Stimulated activated CD8-positive, alpha-beta memory T cell treated with anti-CD3 and anti-CD28 coated beads, Interleukin-2, amount 100 ng/mL, for 1 hour (primary cell): ENCODE results near the gene CCDC30.
"Not testable (repeated sequence)": the region's sequence is repeated elsewhere in the genome, so short reads cannot be mapped to it uniquely, and the experiment has no call there.

Experiments used
- DNase-seq, 2 donors: peaks; one replicate each; pipeline ENCODE4 v3.0.0-alpha.2; 2020; ENCODE audit warnings: low read depth in 2 of 2

Gene CCDC30

DNA sequence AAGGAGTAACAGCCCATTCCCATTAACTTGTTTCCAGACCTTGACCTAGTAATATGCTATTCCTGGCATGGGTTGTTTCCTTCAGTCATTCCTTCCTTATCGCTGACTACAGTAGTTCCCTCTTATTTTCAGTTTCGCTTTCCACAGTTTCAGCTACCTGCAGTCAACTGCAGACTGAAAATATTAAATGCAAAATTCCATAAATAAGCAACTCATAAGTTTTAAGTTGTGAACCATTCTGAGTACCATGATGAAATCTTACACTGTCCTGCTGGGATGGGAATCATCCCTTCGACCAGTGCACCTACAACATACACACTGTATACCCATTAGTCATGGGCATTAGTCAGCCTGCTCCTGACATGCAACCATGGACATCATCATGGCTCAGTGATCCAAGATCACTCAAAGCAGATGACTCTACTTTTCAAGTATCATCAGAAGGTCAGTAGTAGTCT, 66.7 kb downstream of the CCDC30 start:
- no peak for DNase-seq

DNA sequence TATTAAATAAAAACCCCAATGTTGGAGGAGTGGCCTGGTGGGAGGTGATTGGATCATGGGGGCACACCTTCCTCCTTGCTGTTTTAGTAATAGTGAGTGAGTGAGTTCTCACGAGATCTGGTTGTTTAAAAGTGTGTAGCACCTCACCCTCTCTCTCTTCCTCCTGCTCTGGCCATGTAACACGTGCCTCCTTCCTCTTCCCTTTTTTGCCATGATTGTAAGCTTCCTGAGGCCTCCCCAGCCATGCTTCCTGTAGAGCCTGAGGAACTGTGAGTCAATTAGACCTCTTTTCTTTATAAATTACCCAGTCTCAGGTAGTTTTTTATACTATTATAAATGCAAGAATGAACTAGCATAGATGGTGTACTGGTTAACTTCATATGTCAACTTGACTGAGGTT, 68.0 kb downstream of the CCDC30 start:
- DNase-seq, result no peak

DNA sequence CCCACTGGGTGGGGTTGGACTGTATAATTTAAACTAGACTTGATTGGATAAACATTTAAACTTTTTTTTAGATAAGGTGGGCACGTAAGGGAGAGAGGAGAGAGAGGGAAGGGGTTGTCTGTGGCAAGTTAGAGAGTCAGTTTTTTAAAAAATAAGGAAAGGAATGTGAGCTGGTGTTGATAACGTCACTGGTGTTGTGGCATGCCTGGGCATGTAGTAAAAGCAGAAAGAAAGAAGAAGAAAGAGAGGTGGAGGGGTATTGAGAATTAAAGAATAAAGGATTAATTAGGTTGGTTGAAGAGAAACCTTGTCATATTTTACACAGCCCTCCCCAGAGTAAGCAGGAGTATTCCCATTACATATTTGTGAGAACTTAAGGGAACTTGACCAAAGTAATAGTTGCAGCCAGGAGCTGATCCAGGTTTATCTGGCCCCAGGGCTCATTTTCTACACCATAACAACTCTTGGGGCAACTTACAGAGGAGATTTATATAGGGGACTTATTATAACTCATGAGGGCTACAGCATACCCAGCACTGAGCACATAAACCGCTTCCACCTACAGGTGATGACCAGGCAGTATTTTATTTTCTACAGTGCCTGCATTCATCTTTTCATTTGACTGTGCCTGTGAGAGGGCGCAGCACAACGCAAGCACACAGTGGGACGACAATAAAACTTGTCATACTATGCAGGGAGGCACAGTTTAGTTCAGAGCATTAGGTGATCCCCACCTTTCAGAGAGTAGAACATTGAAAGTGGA, 70.2 kb downstream of the CCDC30 start:
- no peak for DNase-seq

DNA sequence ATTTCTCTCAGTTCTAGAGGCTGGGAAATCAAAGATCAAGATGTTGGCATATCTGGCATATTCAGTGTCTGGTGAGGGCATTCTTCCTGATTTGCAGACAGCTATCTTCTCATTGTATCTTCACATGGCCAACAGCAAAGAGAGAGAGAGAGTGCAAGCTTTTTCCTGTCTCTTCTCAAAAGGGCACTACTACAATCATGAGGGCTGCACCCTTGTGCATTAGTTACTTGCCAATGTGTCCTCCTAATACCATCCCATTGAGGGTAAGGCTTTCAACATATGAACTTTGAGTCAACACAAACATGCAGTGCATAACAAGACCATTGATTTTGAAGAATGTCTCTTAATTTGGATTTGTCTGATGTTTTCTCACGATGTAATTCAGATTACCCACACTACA, 78.0 kb downstream of the CCDC30 start:
- DNase-seq, result no peak

DNA sequence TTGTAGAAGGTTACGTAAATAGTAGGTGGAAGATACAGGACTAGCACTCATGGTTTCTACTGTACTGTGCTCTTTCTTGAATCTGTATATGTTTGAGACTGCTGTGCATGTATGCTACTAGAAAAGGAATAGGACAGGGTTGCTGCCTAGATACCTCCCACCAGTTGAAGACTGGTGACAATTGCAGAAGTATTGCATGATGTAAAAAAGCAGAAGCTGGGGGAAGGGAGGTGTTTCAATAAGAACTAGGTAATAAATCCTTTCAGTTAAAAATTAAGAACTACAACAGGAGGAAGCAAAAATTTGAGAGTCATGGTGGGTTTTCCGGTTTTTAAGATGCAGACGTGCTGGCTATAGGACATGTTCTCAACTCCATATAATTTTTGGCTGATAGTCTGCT, 88.1 kb downstream of the CCDC30 start:
- DNase-seq, result no peak

DNA sequence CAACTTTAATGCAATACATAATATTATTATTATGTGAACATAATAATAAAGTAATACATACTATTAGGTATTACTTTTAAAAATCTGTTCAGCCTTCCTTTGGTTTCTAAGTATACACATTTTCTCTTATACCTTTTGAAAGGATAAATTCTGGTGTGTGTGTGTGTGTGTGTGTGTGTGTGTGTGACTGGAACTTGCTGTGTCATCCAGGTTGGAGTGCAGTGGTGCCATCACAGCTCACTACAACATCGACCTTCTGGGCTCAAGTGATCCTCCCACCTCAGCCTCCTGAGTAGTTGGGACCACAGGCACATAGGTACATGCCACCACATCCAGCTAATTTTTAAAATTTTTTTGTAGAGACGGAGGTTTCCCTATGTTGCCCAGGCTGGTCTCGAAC, 88.5 kb downstream of the CCDC30 start:
- no peak for DNase-seq

DNA sequence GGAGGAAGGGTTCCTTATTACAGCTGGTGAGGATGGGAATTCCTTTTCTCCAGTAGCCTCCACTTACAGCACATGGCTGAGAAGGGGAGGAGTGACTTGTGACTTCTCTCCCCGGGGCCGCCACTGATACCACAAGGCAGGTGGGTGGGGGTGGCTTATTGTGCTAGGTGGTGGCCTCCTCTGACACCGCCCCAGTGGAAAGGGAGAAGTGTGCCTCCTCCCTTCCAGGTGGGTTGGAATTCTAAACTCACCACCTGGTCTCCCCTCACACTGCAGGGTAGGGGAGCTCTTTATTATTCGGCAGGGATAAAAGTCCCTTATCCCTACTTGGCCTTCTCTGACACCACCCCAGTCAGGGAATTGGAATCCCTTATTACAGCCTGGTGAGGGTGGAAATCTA, 89.5 kb downstream of the CCDC30 start:
- DNase-seq, result no peak

DNA sequence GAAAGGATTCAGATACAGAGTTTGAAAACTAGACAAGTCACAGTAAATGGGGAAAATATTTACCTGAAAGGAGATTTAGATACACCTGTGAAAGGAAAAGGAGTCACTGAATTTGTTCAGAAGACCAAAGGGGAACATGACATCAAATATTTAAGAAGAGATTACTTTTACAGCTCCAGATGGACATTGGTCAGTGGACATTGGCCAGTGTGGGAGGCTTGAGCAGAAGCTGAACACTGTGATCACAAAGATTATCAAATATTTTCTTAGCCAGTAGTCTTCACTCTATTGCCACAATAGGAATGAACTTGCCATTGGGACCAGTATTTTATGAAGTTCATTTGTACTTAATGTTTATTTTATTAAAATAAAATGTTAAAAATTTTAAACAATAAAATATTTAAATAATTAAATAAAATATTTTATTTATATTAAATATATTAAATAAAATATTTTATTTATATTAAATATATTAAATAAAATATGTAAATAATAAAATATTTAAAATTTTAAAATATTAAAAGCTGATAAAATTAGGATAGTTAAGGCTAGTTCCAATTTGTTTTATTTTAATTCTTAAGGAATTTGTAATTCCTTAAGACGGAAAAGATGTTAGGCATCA, 94.3 kb downstream of the CCDC30 start:
- DNase-seq, result no peak

DNA sequence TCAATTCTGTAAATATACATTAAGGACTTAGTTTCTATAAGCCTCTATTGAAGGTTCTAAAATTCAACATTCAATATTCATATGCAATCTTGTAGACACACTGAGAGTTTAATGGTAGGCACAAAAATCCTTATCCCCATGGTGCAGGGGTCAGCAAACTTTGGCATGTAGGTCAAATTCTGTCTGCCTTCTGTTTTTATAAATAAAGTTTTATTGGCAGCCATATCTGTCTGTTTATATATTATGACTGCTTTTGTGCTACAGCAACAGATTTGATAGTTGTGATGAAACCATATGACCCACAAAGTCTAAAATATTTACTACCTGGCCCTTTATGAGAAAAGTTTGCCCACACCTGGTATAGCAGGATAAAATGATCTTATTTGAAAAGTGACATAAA, 104.0 kb downstream of the CCDC30 start:
- no peak for DNase-seq

DNA sequence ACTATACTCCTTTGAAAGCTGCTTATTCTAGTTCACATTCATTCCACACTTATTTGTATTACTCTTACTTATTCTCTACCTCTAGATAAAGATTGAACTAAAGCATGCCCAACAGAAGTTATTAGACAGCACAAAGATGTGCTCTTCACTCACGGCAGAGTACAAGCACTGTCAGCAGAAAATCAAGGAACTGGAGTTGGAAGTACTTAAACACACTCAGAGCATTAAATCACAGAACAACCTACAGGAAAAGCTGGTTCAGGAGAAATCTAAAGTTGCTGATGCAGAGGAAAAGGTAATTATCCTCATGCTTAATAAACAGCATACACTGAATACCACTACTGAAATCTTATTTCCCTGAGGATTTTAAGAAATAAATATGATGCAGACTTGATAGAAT, 113.8 kb downstream of the CCDC30 start:
- no peak for DNase-seq

DNA sequence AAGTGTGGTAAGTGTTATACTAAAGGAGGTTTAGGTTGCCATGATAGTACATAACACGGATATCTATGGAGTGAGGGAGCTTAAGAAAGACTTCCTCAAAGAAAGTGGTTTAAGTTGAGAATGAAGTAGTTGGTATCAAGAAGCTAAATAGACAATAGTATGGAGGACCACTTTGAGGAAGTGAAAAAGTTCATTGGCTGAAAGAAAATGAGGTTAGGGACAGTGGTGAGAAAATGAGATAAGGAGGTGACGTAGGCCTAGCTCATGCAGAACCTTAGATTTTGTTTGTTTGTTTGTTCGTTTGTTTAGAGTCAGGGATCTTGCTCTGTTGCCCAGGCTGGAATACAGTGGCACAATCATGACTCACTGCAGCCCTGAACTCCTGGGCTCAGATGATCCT, 122.9 kb downstream of the CCDC30 start:
- DNase-seq, result no peak

DNA sequence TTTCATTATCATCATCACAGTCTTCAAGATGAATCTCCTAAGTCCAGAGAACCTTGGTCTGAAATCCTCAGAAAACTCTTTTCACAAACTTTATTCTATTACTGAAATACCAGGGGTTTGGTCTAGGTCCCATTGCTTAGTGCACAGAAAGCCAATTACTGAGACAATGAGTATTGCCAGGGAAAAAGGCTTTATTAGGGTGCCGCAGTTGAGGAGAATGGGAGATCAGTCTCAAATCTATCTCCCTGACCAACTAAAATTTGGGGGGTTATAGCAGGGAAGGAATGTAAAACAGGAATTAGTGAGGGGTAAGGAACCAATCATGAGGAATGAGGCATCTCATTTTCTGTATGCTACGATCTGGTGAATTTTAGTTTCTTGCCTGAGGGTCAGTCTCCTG, 124.7 kb downstream of the CCDC30 start:
- no peak for DNase-seq

DNA sequence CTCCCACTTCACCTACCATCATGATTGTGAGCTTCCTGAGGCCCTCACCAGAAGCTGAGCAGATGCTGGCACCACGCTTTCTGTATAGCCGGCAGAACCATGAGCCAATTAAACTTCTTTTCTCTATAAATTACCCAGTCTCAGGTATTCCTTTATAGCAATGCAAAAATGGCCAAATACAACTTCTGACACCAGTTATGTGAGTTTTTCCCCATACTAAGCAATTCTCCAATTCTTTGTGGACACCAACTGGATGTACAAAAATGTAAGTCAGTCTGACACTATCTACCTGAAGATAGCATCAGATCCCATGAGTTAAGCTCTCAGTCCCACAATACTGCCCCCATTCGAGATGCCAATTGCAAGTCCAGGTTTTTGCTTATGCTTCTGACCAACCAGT, 129.7 kb downstream of the CCDC30 start:
- DNase-seq, result no peak

DNA sequence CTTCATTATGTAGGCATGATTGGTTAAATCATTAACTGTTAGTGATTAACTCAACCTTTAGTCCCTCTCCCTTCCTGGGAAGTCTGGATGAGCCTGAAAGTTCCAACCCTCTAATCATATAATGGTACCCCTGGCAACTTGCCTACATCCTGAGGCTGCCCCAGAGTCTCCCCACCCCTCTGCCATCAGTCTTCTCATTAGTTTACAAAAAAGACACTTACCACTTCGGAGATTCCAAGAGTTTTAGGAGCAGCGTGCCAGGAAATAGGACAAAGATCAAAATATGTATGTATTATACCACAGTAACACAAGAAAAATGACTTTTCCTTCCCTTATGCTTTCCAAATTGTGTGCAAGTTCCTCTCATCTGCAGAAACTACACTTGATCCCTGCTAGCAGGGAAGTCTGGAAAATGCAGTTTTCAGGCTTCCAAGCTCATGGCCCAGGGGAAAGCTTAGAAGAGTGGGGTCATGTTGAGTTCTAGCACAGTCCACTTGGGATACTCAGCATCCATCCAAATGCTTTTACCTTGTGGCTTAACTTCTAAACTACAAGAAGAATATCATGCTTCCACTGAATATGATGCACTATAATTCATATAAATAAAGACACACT, 130.5 kb downstream of the CCDC30 start:
- no peak for DNase-seq

DNA sequence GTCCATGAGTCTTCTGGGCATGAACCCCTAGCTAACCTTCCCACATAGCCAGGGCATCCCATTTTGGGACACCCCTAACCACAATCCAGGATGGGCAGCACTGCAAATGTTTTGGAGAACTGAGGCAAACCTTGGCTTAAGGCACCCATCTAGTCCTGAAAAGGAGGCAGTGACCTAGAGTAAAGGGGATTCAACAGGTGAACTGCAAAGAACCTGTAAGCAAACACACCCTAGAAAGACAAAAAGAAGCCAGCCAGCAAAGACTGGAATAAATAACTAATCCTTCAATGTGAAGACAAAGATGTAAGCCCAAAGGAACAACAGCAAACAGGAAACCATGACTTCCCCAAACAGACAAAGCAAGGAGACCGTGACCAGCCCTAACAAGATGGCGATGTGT, 138.4 kb downstream of the CCDC30 start:
- DNase-seq, result no peak

DNA sequence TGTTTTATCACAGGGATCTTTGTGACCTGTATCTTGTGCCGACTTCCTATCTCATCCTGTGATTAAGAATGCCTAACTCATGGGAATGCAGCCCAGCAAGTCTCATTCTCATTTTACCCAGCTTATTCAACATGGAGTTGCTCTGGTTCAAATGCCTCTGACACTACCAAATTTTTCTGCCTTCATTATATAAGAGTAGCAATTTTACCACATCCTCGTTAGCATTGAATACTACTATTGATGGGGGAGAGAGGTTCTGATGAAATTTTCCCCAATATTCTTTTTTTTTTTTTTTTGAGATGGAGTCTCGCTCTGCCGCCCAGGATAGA, 150.7 kb downstream of the CCDC30 start:
- DNase-seq, result no peak

DNA sequence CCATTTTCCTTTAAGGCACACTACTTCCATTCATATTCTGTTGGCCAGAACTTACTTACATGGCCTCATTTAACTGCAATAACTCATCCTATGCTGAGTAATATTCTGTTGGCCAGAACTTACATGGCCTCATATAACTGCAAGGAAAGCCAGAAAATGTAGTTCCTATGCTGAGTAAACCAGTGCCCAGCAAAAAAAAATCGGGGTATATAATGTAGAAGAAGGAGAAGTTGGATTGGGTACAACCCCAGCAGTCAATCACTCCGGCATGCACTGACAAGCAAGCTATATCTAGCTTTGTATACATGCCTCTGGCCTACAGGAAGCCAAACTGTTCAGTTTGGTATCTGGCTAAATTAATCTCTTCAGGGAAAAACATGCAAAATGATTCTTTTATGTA, 155.8 kb downstream of the CCDC30 start:
- no peak for DNase-seq

DNA sequence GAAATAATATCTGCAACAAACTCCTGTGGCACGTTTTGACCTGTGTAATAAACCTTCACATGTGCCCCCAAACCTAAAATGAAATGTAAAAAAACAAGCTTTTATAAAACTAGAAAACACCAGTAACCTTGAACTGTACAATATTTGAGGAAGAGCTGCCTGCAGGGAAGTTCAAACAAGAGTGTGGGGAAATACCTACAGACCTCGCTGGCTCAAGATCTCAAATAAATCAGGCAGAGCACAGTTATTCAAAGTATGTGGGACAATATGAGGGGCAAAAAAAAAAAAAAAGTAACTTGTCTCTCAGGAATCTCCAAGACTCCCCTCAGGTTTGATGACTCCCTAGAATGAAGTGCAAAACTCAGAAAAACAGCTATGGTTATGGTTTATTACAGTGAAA, 157.2 kb downstream of the CCDC30 start:
- no peak for DNase-seq

DNA sequence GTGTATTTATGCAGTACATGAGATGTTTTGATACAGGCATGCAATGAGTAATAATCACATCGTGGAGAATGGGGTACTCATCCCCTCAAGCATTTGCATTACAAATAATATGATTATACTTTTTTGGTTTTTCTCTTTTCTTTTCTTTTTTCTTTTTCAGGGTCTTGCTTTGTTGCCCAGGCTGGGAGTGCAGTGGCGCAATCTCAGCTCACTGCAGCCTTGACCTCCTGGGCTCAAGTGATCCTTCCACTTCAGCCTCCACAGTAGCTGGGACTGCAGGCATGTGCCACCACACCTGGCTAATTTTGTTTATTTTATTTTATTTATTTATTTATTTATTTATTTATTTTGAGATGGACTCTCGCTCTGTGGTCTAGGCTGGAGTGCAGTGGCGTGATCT, 158.1 kb downstream of the CCDC30 start:
- not testable (repeated sequence) for DNase-seq

DNA sequence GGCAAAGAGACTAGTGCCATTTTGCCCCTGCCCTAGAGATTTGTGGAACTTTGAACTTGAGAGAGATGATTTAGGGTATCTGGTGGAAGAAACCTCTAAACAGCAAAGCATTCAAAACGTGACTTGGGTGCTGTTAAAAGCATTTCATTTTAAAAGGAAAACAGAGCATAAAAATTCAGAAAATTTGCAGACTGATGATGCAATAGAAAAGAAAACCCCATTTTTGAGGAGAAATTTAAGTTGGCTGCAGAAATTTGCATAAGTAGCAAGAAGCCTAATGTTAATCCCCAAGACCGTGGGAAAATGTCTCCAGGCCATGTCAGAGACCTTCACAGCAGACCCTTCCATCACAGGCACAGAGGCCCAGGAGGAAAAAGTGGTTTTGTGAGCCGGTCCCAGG, 164.1 kb downstream of the CCDC30 start:
- not testable (repeated sequence) for DNase-seq

DNA sequence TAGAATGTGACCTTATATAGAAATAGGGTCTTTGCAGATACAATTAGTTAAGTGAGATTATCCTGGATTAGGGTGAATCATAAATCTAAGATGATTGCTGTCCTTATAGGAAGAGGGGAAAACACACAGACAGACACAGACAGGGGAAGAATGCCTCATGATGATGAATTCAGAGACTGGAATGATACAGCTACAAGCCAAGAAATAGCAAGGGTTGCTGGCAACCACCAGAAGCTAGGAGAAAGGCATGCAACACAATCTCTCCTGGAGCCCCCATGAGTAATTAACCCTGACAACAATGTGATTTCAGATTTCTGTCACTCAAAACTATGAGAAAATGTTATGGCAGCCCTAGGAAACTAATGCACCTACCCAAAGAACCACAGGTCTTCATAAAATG, 176.0 kb downstream of the CCDC30 start:
- no peak for DNase-seq

DNA sequence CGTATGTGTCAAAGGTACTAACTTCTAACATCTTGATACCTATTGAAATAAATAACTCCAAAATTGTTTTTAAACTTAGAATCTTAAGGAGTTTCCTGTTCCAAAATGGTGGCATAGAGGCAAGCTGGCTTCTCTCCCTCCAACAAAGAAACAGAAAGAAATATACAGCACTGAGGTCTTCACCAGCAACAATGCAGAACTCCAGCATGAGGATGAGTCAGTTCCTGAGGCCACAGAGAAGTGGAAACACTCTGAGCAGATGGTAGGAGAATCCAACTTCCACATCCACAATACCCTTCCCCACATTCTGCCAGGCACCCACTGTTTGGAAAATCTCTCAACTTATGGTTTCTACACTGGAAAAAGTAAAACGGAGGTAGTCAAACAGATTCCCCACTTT, 183.0 kb downstream of the CCDC30 start:
- no peak for DNase-seq

DNA sequence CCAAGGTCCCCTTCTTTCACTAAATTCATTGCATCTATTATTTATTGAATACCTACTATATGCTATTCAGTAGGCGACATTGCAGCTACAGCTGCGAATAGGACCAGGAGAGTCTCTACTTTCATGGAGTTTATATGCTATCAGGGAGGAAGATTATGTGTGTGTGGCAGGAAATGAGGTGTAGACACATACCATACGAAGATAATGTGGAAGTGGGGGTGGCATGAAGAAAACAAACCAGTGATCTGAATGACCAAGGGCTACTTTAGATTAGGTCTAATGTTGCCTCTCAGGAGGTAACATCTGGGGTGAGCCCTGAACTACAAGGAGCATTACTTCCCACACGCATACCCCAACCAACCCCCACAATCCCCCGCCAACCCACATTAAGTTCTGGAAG, 194.1 kb downstream of the CCDC30 start:
- DNase-seq, result no peak
